ENCODE data around the gene ANKRD13D. TPM values are rescaled to one million over a fixed set of nuclear protein-coding genes. Genes with fewer than 3 reads are reported as not detected.

Gene ANKRD13D
- total and polyA plus RNA-seq, 12 donors, result 8.7 to 205 (median 40.4) TPM

- DNase-seq, result peak in 2 of 7 donors; percentile 12 to 47
- Histone ChIP-seq H3K36me3 (replicated peaks in 1 of 2) (peaks cover 0 to 20% of the 10 kb centered on the region in 2 donors), H3K4me1 (replicated peaks in 1 of 2) (peaks cover 15 to 21% of the 10 kb centered on the region in 2 donors), H3K27ac (no peak overlapping the region), H3K27me3 (no peaks in the 10 kb centered on the region), H3K4me3 (no peak overlapping the region), H3K9me3 (replicated peaks in 1 of 3) (no peaks in the 10 kb centered on the region)
- TF ChIP-seq CTCF (IDR thresholded peaks at IDR 0.05) (no peak), POLR2A (IDR thresholded peaks at IDR 0.05) (no peak)
- intact Hi-C loops (cut with DNase I), result no loop called here
- WGBS, 4 donors, result 87 to 94% (median 92%) methylated on average over 14 to 19 of the region's 19 CpGs
Measured at GRCh38 chr11:67306769-67307544, 17.9 kb downstream of the ANKRD13D start.

GRCh38 chr11:67307545-67308001 is 18.5 kb downstream of the ANKRD13D start:
- DNase-seq, result peak in 1 of 7 donors; percentile 45
- no peaks in the 10 kb centered on the region for H3K27me3 ChIP-seq
- TF ChIP-seq CTCF (IDR thresholded peaks at IDR 0.05) (no peak), POLR2A (IDR thresholded peaks at IDR 0.05) (no peak)
- intact Hi-C loops (cut with DNase I), result no loop called here
- peaks cover 0 to 20% of the 10 kb centered on the region in 2 donors for H3K36me3 ChIP-seq (replicated peaks in 1 of 2)
- H3K9me3 ChIP-seq (replicated peaks in 1 of 3), result no peaks in the 10 kb centered on the region
- no peak overlapping the region for H3K27ac ChIP-seq
- H3K4me3 ChIP-seq, result no peak overlapping the region
- H3K4me1 ChIP-seq (replicated peaks in 1 of 2), result peaks cover 13 to 16% of the 10 kb centered on the region in 2 donors
- 84 to 92% (median 88%) methylated on average over 9 to 12 of the region's 12 CpGs for WGBS, 4 donors

GRCh38 chr11:67308031-67308866 is 19.1 kb downstream of the ANKRD13D start:
- intact Hi-C loops (cut with DNase I), result no loop called here
- WGBS, 4 donors, result 93 to 96% (median 95%) methylated on average over 9 to 20 of the region's 20 CpGs
- Histone ChIP-seq H3K27ac (no peak overlapping the region), H3K4me3 (no peak overlapping the region), H3K27me3 (no peaks in the 10 kb centered on the region), H3K9me3 (replicated peaks in 1 of 3) (no peaks in the 10 kb centered on the region), H3K4me1 (replicated peaks in 1 of 2) (peaks cover 7 to 11% of the 10 kb centered on the region in 2 donors), H3K36me3 (replicated peaks in 1 of 2) (peaks cover 0 to 20% of the 10 kb centered on the region in 2 donors)
- peak in 2 of 7 donors; percentile 11 to 41 for DNase-seq
- no peak for TF ChIP-seq CTCF (IDR thresholded peaks at IDR 0.05)
- no peak for TF ChIP-seq POLR2A (IDR thresholded peaks at IDR 0.05)

- Histone ChIP-seq H3K27ac (no peak overlapping the region), H3K36me3 (replicated peaks in 1 of 2) (peaks cover 0 to 20% of the 10 kb centered on the region in 2 donors), H3K27me3 (no peaks in the 10 kb centered on the region), H3K9me3 (replicated peaks in 1 of 3) (no peaks in the 10 kb centered on the region), H3K4me3 (no peak overlapping the region), H3K4me1 (replicated peaks in 1 of 2) (peaks cover 3 to 6% of the 10 kb centered on the region in 2 donors)
- 87 to 100% (median 99%) methylated on average over 3 to 11 of the region's 11 CpGs for WGBS, 4 donors
- peak in 1 of 7 donors; percentile 36 for DNase-seq
- TF ChIP-seq CTCF (IDR thresholded peaks at IDR 0.05) (no peak), POLR2A (IDR thresholded peaks at IDR 0.05) (no peak)
- intact Hi-C loops (cut with DNase I), result no loop called here
Measured at GRCh38 chr11:67309166-67309565, 20.1 kb downstream of the ANKRD13D start.
